GM19455 (cell line): ENCODE results near the gene ZNF775.
"Not testable (repeated sequence)": the region's sequence is repeated elsewhere in the genome, so short reads cannot be mapped to it uniquely, and the experiment has no call there.

ENCODE experiments used
- ATAC-seq: cut with Tn5 transposase; IDR thresholded peaks from one replicate; pipeline ENCODE4 v1.9.1; 2021; ENCODE audit not compliant: unreplicated experiment

ZNF775 gene

GRCh38 chr7:150380463-150380862, 1.3 kb downstream of the ZNF775 start:
- no peak for ATAC-seq

DNA sequence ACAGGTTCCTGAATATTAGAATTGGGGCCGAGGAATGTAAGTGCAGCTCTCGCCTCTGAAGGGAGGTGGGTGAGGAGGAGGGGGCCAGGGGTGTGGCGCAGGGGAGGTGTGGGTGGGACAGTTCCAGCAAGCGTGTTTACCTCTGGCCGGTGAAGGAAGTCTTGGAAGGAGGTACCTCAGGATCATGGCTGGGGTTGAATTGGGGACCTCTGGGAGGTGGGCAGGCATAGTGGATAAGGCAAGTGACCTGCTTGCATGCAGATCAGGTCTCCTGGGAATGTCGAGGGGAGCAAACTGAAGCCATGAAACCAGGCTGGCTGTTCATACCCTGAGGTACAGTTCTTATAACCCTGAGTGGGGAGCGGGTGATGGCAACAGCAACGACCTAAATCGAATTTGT, 2.0 kb downstream of the ZNF775 start:
- no peak for ATAC-seq

GRCh38 chr7:150381785-150382122, 2.6 kb downstream of the ZNF775 start:
- ATAC-seq: no peak

- ATAC-seq: no peak
These were observed 3.2 kb downstream of the ZNF775 start for GRCh38 chr7:150382123-150382843.

DNA sequence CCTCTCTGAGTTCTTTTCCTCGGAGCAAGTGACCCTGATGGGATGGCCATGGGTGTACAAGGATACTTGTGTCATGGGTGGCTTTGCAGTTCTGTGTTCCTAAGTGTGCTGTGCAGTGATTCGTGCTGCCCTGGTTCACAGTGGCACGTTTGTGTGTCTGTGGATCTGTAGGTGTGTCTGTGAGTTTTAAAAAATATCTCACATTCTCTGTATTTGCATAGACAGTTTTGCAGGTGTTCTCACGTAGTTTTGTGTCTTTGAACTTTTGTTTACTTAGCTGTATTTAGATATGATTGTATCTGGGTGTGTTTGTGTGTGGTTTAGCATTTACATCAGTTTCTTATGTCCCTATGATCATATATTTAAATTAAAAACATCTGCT, 3.7 kb downstream of the ZNF775 start:
- no peak for ATAC-seq

- no peak for ATAC-seq
These were observed 4.7 kb downstream of the ZNF775 start for GRCh38 chr7:150383710-150384397.

DNA sequence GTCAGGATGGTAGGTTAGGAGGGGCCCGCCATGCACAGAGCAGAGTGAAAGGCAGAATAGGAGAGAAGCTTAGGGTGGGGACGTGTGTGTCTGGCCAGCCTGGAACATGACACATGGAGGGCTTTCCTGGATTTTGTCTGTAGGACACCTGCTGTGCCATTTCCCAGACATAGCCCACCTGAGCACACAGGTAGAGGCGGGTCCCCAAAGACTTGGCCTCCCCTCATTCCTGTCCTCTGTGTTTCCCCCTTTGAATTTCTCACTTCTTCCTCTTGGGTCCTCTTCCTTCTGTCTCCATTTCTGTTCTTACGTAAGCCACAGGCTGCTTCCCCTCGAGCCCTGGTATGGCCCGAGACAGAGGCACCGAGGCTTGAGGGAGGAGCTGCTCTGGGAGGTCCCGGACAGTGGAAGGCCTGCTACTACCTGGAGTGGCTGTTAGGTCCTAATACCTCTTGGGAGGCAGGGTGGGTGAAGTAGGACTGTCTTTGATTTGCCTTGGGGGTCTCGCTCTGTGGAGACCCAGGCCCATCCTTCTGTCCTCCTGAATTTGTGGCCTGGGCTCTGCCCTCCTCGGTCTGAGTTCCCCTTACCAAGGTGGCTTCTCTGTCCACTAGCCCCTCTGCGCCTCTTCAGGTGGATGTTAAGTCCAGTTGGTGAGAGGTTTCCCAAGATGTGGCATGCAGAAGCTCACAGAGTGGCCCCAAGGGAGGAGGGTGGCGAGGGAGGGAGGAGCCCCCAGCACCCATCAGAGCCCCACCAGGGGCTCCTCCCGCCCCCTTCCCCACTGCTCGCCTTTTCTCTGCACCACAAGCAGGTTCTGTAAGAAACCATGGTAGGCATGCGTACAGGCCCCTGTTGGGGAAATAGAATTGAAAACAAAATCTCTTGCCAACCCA, 5.5 kb downstream of the ZNF775 start:
- ATAC-seq: no peak

GRCh38 chr7:150385302-150385723, 6.2 kb downstream of the ZNF775 start:
- ATAC-seq: no peak

DNA sequence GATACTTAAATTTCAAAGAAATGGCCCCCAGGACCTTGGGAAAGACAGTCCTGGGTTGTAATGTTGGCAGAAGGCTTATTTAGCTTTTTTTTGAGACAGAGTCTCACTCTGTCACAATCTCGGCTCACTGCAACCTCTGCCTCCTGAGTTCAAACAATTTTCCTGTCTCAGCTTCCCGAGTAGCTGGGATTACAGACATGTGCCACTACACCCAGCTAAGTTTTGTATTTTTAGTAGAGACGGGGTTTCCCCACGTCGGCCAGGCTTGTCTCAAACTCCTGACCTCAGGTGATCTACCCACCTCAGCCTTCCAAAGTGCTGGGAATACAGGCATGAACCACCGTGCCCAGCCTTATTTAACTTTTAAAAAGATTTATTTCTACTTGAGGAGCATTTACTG, 6.8 kb downstream of the ZNF775 start:
- ATAC-seq: not testable (repeated sequence)

GRCh38 chr7:150388306-150388705, 9.2 kb downstream of the ZNF775 start:
- ATAC-seq: no peak

- no peak for ATAC-seq
These were observed 9.8 kb downstream of the ZNF775 start for GRCh38 chr7:150388709-150389531.

DNA sequence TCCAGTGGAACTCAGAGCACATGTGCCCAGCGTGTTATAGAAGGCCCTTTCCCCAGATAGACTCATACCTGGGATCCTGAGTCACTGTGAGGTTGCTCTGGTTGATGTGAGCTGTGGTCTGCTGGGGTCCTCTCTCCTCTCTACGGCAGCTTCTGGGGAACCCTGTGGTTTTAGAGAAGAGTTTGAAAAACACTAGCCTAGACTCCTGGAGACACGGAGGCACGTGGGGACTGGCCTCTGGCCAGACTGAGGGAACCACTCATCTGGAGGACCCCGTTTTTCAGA, 10.3 kb downstream of the ZNF775 start:
- ATAC-seq: no peak

GRCh38 chr7:150390205-150390604, 11.1 kb downstream of the ZNF775 start:
- ATAC-seq: no peak

- no peak for ATAC-seq
These were observed 14.2 kb downstream of the ZNF775 start for GRCh38 chr7:150393325-150393724.

DNA sequence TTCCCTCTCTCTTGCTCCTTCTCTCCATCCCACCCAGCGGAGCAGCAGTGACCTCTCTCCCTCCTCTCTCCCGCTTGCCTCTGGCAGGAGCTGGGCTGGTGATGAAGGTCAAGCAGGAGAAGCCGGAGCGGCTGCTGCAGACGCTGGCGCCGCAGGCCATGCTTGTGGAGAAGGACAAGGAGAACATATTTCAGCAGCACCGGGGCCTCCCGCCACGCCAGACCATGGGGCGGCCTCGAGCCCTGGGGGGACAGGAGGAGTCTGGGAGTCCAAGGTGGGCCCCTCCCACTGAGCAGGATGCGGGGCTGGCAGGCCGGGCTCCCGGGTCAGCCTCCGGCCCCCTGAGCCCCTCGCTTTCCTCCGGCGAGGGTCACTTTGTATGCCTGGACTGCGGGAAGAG, 17.3 kb downstream of the ZNF775 start:
- ATAC-seq: no peak

DNA sequence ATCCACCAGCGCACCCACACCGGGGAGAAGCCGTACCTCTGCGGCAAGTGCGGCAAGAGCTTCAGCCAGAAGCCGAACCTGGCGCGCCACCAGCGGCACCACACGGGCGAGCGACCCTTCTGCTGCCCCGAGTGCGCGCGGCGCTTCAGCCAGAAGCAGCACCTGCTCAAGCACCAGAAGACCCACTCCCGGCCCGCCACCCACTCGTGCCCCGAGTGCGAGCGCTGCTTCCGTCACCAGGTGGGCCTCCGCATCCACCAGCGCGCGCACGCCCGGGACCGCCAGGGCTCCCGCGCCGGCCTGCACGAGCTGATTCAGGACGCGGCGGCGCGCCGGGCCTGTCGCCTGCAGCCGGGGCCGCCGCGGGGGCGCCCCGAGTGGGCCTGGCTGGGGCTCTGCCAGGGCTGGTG, 17.7 kb downstream of the ZNF775 start:
- ATAC-seq: no peak

DNA sequence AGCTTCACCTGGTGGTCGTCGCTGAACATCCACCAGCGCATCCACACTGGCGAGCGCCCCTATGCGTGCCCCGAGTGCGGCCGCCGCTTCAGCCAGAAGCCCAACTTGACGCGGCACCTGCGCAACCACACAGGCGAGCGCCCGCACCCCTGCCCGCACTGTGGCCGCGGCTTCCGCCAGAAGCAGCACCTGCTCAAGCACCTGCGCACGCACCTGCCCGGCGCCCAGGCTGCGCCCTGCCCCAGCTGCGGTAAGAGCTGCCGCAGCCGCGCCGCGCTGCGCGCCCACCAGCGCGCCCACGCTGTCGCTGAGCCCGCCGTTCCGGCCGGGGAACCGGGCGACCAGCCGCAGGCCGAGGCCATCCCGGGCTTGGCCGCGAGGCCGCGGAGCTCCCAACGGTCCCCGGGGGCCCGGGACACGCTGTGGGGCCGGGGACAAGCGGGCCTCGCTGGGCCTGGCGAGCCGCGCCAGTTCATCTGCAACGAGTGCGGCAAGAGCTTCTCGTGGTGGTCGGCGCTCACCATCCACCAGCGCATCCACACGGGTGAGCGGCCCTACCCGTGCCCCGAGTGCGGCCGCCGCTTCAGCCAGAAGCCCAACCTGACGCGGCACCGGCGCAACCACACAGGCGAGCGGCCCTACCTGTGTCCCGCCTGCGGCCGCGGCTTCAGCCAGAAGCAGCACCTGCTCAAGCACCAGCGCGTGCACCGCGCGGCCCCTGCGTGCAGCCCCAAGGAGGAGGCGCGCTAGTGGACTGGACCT, 18.4 kb downstream of the ZNF775 start:
- no peak for ATAC-seq

GRCh38 chr7:150398108-150398964, 19.2 kb downstream of the ZNF775 start:
- no peak for ATAC-seq

GRCh38 chr7:150398965-150399320, 19.8 kb downstream of the ZNF775 start:
- ATAC-seq: no peak
